GM12874 (cell line): ENCODE measurements around the gene TOMM34.

Source experiments
- CTCF ChIP-seq: IDR thresholded peaks from 2 replicates; pipeline ENCODE4 v1.5.1; 2011; ENCODE audit warnings: low read depth, mild to moderate bottlenecking, control low read depth, low read length, moderate library complexity; ENCODE audit not compliant: insufficient read depth

The TOMM34 gene

GRCh38 chr20:44988631-44989171, 28.5 kb upstream of the TOMM34 start:
- no peak for TF ChIP-seq CTCF

- no peak for TF ChIP-seq CTCF
These were observed 23.0 kb upstream of the TOMM34 start for GRCh38 chr20:44983093-44983674.

GRCh38 chr20:44981736-44982406, 21.7 kb upstream of the TOMM34 start:
- no peak for TF ChIP-seq CTCF

- TF ChIP-seq CTCF = no peak
These were observed 19.0 kb upstream of the TOMM34 start for GRCh38 chr20:44979090-44979621.

GRCh38 chr20:44976698-44977097, 16.5 kb upstream of the TOMM34 start:
- no peak for TF ChIP-seq CTCF

GRCh38 chr20:44973053-44973452, 12.9 kb upstream of the TOMM34 start:
- no peak for TF ChIP-seq CTCF

- TF ChIP-seq CTCF = no peak
These were observed 10.1 kb upstream of the TOMM34 start for GRCh38 chr20:44970243-44970757.
